Activated CD4-positive, alpha-beta T cell treated with anti-CD3 and anti-CD28 coated beads, Interleukin-2, amount 50 U/mL, for 4 hours (primary cell): ENCODE results near the gene ANAPC2.

Source experiments
- DNase-seq, 2 experiments: peaks; one replicate each; pipeline ENCODE4 v3.0.0-alpha.2; 2020

The ANAPC2 gene

DNA sequence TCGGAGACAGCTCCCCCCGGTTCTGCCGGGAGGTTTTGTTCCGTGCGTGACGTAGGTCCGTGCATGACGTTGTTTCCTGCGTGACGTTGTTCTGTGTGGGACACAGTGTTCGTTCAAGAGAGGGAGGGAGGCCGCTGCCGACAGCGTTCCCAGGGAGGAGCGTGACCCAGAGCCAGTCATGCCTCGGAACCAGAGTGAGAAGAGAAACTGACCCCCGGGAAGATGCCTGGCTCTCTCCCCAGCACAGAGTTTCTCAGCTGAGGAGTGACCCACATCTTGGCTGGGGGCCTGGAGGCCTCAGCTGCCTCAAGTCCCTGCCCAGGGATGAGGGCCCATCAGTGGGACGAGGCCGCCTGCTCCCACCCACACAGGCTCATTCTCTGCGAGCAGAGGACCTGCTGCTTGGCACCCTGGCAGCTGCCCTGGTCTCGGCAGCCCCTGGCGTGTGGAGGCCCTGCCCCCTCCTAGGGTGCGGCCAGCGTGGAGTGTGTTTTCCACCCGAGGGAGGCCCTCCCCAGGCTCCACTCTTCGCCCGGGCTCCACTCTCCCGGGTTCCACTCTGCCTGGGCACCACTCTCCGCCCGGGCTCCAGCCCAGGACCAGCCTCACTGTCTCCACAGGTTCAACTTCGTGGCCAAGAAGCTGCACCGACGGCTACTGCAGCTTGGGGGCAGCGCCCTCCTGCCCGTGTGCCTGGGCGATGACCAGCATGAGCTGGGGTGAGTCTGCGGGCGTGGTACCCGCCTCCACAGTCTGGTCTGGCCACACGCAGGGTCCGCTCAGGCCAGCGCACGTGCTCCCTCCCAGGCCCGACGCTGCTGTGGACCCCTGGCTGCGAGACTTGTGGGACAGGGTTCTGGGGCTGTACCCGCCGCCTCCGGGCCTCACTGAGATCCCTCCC is 25.1 kb upstream of the ANAPC2 start:
- no peak for DNase-seq

GRCh38 chr9:137212520-137212919 is 24.2 kb upstream of the ANAPC2 start:
- DNase-seq: no peak

- no peak for DNase-seq
Observed at GRCh38 chr9:137211532-137211931, 23.2 kb upstream of the ANAPC2 start.

- DNase-seq: no peak
Observed at GRCh38 chr9:137206602-137207001, 18.2 kb upstream of the ANAPC2 start.

- peak; percentile 87 to 88 for DNase-seq
Observed at GRCh38 chr9:137205126-137206069, 17.0 kb upstream of the ANAPC2 start, which contains the start of the genes NDOR1 and TMEM203. Gene NDOR1 (plus strand): TSS chr9:137205700. CDS start chr9:137205778, 78 bp downstream. Gene TMEM203 (minus strand): TSS chr9:137205648. CDS start chr9:137205414, 234 bp downstream.

- DNase-seq: no peak
Observed at GRCh38 chr9:137204731-137205125, 16.4 kb upstream of the ANAPC2 start.

- DNase-seq: no peak
Observed at GRCh38 chr9:137202966-137203365, 14.6 kb upstream of the ANAPC2 start.

- DNase-seq: no peak
Observed at GRCh38 chr9:137201205-137201868, 13.0 kb upstream of the ANAPC2 start.

DNA sequence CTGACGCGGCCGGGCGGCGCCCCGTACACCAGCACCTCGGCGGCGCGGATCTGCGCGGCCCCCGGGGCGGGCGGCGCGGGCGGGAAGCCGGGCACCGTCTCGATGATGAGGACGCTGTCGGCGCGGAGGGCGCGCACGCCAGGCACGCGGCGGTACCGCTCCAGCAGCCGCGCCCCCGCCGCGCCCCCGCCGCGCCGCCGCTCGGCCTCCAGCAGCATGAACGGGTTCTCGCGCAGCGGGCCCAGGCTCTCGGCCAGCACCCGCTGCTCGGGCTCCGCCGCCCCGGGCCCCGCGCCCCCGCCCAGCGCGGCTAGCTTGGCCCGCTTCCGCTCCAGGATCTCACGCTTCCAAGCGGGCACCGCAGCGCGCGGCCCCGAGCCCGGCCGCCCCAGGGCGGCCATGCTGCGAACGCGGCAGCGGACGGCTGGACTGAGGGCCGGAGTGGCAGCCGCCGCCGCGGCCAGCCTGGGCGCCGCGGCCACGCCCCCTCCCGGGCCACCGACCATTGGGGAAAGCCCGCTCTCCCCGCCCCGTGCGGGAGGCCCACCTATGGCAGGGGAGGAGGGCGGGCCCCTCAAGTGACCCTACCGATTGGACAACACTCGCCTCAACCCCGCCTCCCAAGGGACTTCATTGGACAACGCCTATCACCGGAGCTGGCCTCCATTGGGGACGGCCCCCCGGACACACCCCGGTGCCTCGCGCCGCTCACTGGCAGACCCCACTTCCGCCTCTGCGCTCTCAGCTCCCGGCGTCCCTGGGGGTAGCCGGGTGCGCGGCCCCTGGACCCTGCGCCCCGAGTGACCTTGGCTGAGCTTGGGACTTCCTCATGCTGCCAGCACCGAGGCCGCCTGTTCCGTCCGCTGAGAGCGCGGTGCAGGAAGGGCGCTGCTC is 12.2 kb upstream of the ANAPC2 start, which contains the start of gene TPRN:
TPRN (minus strand) TSS at position 431 of the 894 bp plus-strand sequence; CDS start at position 401, 30 bp downstream.
- peak; percentile 98 to 99 for DNase-seq

DNA sequence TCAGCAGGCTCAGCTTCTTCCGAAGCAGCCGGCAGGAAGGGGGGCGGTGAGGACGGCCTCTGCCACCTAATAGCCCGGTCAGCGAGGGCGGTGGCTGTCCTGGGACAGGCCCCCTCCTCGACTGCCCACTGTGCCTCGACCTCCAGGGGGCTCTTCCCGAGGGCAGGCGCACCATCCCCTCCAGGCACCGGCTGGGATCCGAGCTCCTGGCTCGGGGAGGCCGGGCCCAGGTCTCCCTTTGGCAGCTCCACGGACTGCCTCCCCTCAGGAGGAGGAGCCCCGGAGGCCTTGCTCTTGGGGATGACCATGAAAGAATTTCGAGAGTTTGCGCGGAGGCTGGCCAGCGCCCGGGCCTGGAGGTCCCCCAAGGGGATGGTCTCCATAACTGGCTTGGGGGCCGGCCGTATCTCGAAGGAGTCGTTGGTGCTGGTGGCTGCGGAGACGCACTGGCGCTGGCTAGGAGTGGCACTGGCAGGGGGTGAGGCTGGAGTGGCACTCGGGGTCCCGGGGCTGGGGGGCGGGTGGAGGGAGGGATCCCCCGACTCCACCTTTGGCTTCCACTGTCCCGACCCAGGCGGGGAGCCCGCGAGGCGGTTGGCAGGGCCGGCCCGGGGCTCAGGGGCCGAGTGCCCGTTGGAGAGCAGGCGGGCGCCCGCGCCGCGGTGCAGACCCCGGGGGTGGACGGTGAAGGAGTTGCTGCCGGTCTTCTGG is 11.2 kb upstream of the ANAPC2 start:
- no peak for DNase-seq

- no peak for DNase-seq
Observed at GRCh38 chr9:137198902-137199283, 10.5 kb upstream of the ANAPC2 start.

- DNase-seq: no peak
Observed at GRCh38 chr9:137198051-137198901, 9.9 kb upstream of the ANAPC2 start.

DNA sequence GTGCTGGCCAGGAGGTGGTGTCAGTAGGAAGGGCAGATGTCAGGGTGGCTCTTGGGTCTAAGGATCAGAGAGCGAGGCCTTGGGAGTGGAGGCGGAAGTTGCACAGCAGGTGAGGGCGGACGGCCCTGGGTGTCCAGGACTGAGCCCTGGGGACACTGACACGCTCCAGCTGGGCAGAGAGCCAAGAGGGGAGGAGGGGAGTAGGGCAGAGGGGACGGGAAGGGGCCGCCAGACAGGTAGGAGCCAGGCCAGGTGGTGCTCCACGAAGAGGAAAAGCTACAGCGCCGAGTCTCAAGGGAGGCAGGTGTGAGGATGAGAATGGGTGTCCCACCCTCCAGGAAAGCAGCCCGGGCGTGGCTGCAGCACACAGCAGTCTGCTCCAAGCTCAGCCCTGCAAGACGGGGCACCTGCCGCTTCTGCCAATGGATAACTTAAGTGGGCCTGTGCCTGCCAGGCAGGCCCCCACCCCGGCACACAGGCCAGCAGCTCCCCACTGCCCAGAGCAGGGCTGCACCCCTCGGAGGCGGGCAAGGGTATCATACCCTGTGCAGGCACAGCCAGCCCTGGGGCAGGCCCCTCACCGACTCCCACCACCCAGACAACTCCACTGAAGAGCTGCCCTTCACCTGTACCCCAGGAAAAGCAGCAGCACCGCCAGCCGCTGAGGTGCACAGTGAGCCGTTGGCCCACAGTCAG is 7.3 kb upstream of the ANAPC2 start:
- DNase-seq: no peak

- DNase-seq: no peak
Observed at GRCh38 chr9:137194909-137195308, 6.5 kb upstream of the ANAPC2 start.

DNA sequence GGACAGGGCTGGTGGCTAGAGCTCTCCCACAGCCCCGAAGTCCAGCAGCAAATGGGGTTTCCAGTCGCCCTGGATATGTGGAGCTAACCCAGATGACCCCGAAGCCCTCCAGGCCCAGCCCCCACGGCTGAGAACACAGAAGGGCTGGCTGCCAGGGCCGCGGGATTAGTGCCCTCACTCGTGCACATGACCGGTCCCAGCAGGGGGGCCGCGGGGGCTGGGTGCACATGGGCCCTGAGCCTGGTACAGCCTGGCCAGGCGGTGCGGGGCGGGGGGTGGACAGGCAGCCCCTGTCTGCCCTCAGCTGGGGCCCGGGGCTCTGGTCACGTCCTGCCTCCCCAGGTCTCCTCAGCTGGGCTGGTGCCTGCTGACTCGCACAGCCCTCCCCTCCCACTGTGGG is 6.0 kb upstream of the ANAPC2 start:
- no peak for DNase-seq

- DNase-seq: no peak
Observed at GRCh38 chr9:137193771-137194170, 5.4 kb upstream of the ANAPC2 start.

GRCh38 chr9:137192859-137193258 is 4.5 kb upstream of the ANAPC2 start:
- DNase-seq: no peak

DNA sequence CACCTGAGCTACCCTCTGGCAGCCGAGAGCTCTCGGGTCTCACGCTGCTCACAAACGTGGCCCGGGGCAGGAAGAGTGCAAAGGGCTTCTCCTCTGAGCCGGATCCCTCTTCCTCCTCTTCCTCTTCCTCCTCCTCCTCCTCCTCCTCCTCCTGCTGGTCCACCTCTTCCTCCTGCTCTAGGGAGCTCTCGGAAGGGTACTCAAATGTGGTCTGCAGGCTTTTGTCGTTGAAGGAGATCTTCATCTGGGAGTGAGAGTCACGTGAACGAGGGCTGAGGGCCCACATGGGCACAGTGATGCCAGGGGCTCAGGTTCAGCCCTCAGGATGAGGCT is 4.1 kb upstream of the ANAPC2 start:
- DNase-seq: no peak

- DNase-seq: no peak
Observed at GRCh38 chr9:137191691-137192447, 3.5 kb upstream of the ANAPC2 start.
